GM21737 (cell line): ENCODE data around the gene ANKRD13B.

Source experiments
- ATAC-seq: cut with Tn5 transposase; IDR thresholded peaks from one replicate; pipeline ENCODE4 v1.9.1; 2021; ENCODE audit warnings: mild to moderate bottlenecking, moderate library complexity; ENCODE audit not compliant: unreplicated experiment

ANKRD13B gene

DNA sequence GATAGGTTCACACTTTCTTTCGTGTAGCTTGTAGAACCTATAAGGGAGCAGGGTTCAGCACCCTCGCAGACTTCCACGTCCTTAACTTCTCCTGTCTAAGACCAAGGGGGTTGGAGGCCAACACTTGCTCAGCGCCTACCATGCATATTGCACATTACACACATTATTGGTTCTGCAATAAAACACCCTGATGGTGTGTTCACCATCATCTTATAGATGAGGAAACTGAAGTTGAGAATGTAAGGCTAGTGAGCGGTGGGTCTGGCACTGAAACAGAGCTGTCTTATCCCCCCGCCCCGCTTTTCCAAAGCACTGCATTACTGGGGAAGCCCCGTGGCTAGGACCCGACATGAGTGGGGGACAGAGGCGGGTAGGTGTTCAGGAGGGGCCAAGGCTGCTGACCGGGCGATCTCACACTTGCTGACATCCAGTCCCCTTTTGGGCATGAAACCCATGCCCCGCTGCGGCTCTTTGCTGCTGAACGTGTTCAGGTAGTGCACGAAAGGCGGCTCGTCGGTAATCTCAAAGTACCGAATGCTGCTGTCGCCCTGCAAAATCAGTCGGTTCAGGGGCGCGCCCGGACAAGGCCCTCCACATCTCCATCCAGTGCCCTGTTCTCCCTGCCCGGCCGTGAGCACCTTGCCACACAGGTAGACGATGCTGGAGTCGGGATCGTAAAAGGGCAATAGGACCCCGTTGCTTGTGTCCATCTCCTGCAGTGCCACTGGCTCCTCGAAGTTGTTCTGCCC is 23.5 kb downstream of the ANKRD13B start:
- no peak for ATAC-seq

DNA sequence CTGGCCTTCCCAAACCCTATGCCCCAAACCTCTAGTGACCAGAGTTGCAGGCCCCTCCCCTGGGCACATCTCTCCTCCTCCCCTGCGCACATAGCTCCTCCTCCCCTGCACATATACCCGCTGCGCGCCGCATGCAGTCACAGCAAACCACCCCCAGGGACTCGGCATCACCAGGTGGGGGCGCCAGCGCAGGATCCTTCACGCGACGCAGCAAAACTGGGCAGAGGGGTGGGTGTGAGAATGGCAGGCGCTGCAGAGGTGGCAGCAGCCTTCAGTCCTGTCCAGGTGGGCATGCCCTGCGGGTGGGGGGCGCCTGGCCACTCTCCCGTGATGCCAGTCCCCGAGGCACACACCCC is 24.2 kb downstream of the ANKRD13B start:
- peak; percentile 45 for ATAC-seq

DNA sequence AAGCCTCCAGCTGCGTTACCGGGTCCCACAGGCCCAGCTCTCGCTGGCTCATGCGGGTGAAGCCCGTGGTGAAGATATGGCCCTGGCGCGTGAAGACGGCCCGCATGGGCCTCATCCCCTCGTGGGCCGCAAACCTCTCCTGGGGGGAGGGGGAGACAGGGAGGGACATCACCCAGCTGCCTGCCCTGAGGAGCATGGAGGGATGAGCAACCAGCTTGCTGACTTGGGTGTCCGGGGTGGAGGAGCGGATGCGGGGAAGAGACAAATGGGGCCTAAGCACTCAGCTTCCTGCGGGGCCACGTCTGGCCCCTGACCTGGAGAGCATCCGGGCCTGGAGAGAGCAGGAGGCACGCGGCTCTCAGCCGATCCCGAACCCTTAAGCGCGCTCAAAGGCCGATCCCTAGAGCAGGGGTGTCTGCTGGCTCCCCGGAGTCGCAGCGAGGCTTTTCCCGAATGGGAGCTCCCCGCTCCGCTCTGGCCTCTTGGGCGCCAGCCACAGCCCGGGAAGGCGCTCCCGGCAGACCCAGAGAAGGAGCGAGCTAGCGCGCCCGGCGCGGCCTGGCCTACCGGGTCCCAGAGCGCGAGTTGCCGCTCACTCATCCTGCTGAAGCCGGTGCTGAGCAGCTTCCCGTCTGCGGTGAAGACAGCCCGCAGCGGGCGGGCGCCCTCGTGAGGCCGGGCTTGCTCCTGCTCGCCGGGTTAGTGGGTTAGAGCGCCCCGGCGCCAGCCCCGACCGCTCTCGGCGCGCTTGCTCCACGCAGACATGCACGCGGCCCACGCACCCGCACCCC is 24.7 kb downstream of the ANKRD13B start:
- no peak for ATAC-seq

DNA sequence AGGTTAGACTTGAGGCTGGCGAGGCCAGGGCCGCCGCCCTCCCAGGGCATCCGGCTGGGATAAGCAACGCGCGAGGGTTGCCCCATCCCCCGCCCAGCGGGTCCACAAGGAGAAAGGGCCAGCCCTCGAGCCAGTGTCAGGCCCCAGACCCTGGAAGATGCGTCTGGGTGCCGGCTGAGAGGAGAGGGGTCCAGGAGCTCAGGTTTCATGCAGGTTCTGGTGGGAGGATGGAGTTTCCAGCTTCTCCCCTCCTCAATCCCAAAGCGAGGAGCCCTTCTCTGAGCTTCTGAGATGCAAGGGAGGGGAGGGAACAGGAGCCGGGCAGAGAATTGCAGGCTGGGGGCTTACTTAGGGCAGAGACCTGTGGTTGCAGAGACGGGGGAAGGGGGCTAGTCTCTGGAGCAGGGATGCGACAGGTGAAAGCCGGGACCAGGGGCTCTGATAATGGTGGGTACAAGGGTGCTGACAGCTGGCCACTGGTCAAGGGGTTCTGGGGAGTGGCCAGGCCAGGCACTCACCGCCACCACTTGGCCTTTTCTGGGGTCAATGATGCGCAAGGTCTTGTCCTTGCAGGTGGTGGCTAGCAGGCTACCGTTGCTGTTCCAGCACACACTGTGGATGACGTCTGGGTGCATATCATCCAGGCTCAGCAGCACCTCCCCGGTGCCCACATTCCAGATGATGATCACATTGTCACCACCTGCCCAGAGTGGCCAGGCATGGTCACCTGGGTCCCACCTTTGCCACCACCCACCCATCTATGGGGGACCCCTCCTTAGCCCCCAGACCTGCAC is 25.5 kb downstream of the ANKRD13B start:
- ATAC-seq: no peak

DNA sequence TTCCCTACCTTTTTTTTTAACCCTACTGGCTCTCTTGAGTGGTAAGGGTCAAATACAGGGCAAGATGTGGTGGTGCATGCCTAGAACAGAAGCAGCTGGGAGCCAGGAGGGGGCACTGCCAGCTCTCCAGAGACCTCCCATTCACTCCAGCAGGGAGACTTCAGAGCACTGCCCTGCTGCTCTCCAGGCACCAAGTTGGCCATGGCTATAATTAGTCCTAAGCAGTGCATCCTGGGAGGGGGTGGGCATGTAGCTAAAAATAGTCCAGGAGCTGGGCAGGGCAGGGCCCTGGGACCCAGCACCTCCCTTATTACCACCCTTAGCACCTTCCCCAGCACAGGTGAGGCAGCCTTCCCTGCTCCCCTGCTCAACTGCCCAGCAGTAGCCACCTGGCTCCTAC is 26.3 kb downstream of the ANKRD13B start:
- ATAC-seq: no peak

DNA sequence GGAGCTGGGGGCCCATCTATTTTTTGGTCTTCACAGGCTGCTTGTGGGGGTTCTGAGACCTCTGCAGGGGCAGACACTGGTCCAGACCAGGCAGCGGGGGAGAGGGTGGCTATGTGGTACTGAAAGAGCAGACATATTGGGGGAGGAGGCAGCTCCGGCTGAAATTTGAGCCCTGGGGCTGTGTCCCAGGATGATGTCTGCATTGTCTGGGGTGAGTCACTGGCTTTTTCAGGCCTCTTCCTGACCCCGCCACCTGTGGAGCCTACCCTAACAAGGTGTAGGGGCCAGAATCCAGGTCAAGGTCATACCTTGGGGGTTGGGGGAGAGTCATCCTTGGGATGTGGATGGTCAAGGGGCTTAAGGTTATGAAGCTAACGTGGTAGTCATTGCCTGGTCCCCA is 27.3 kb downstream of the ANKRD13B start:
- ATAC-seq: no peak

DNA sequence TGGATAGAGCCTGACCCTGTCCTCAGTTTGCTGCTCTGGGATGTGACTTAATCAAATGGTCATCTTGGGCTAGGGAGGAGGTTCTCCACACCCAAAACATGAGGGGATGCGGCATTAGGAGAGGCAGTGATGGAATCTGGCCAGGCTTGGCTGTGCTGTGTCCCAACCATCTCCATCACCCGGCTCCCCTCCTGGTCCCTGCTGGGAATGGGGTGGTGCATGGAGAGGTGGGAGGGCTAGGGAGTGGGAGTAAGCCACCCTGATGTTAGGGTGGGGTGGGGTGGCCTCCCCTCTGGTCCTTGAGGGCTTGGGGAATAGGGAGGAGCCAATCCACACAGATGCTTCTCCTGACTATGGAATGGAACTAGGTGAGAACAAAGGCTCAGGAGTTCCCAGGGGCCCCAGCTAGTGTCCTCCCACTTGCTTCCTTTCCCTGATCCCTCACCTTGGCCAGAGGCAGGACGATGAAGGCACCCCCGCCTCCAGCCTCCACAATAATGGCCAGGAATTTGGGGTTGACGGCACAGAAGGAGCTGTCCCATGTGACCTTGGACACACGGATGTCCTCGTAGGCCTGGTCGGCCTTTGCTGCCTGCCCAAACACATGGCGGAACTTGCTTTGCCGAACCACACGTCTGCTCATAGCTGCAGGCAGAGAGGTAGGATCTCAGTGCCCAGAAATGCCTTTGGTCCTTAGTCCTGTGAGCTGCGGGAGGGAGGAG is 28.0 kb downstream of the ANKRD13B start:
- ATAC-seq: no peak

DNA sequence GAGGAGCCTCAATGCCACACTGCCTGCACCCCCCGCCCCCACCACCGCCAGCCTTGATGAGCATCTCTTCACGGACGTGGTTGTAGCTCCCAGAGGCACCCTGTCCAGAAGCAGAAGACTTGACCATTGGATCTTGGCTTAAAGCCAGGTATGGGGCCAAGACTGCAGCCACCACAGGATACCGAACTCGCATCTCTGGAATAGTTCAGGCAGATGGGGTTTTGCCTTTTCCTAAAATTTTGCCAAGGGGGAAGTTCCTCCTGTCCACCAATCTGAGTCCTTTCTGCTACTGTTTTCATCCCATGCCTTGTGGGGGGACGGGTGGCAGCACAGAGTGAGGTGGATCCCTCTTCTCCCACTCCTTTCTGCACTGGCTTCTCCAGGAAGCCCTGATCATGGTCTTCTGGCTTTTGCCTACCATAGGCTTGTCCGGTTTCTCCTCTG is 28.8 kb downstream of the ANKRD13B start:
- ATAC-seq: no peak

DNA sequence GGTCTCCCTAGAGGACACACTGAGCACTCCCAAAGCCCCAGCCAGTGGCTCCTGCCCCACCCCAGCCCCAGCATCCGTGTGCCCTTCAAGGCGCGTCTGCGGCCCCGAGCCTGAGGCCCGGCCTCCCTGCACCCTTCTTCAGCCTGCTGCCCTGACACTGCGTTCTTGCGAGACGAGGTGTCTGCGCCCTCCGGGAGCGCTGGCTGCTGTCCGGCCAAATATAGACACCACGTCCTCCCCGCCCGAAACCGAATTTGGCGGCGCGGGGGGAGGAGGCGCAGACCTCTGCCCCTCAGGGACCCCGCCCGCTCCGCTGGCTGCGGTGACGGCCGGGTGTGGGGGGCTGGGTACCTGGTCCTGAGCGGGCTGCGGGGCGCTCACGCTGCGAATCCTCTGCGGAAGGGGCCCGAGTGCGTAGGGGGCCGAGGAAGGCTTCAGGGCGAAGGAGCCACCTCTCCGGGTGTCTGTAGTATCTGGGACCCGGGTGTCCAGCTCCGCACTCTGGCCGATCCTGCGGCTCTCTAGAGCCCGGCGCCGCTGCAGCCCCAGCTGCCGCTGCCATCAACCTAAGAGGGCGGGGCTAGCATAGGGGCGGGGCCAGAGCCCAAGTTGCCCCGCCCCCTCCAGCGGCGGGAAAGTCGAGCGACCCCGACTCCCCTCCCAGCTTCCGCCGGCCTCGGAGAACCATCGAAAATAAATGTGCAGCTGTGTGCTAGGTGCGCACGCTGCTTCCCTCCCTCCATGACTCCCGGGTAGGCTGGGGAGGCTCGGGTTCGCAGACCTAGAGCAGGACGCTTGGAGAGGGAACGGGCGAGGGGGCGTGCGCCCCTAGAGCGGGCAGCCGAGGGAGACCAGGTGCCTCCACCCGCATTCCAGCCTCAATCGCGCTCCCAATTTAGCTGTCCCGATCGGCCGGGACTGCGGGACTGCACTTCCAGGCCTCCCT is 29.7 kb downstream of the ANKRD13B start, which contains the start of gene CORO6:
Gene CORO6 (minus strand): TSS at position 576 of the 946 bp plus-strand sequence. CDS start 1,491 bp downstream, outside the sequence.
- peak; percentile 42 for ATAC-seq

DNA sequence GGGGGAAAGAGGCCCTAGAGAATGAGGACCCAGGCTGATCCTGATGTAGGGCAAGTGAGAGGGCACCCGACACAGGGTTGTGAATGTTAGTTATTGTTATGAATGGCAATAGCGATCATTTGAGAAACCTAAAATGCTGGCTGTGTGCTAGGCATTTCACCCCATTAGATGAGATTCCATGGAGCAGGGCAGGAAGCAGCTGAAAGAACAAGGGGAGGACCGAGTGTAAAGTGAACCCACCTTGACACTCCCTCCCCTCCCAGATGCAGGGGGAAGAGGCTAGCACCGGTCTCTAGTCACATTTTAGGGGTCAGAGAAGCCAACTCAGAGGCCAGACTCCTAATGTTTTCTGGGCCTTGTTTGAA is 30.3 kb downstream of the ANKRD13B start:
- ATAC-seq: no peak

DNA sequence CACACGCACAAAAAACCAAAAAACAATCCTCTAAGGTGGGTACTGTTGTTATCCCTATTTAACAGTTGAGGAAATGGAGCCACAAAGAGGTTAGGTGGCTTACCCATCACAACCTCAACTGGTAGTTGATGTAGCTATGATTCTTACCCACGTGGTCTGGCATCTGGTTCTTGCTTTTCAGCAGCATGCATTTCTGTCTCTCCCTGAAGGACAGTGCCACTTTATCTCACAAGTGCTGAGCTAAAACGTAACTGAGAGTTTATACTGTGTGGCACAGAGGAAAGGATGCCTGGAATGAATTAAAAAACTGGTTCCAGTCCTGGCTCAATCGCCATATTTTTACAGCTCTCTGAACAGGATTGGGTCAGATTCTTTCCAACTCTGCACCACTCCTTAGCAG is 31.7 kb downstream of the ANKRD13B start:
- no peak for ATAC-seq

DNA sequence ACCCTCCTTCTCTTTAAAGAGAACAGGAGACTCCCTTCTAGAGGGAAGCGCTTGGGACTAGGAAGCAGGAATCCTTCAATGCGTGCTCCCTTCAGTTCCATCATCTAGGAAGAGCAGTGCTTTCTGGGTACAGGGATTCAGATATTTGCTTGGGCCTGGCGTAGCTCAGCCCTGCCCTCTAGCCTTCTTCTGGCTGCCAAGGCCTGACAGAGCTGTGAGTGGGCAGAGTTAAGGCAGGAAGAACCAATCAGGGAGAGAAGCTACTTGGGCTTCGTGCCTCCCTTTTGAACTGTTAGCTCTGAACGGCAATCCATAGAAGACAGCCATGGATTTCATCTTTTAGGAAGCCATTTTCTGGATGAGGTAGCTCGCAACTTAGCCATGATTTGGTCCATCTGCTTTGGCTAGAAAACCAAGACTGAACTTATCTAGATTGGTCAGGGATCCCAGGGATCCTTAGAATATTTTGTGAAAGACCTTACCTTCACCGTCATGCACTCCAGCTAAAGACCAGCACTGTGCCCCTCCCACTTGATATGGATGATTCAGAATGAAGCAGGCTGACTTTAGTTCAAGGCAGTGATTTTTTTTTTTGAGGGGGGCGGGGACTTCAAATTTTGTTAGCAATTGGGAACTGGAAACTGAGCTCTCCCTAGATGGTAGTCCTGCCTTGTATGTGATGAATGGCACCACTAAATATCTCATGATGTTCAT is 32.3 kb downstream of the ANKRD13B start:
- no peak for ATAC-seq

DNA sequence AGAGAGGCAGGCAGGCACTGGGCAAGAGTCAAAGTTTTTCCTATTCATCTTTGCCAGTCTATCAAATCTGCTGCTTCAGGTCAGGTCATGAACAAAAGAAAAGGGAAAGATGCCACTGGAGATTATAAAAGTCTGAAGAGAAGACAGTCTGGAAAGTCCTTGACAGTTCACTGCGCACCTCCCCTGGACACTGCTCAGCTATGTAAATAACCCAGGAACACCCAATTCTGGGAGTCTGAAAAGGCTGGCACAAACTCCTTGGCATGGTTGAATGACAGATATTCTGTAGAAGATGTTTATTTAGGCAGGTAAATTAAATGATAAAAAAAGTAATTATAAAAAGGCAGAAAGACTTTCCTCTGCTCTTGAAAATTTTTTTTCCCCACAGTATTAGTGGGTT is 35.0 kb downstream of the ANKRD13B start:
- ATAC-seq: no peak

DNA sequence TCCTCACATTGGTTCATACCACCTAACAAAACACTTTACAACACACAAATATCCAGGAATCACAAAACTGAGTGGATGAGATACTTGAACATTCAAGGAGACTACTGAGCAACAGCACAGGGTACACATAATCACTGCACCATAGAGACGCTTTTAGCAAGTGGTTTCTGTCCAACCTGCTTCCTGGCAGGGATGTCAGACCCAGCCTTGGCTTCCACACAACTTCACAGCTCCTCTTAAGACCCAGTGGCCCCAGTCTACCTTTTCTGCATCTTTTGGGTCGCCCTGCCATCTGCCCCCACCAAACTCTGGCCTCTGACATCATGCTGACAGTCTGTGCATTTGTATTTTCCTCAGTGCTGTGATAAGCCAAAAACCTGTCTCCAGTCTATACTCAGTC is 35.7 kb downstream of the ANKRD13B start:
- no peak for ATAC-seq

DNA sequence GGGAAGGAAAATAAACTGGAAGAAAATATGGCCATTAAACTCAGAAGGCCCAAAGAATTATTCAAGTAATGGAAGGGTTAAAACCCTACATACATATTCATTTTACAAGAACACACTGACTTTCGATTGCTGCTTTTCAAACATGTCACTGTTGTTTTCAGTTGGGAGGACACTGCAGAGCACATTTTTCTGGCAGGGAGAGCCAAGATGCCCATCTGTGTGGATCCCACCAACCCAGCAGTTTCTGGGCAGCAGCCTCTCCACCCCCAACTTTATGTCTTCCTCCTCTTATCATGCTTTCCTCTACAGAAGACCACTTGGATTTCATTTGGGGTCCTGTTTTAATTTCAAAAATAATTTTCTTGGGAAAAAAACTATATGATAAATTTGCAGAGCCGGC is 36.9 kb downstream of the ANKRD13B start:
- no peak for ATAC-seq

DNA sequence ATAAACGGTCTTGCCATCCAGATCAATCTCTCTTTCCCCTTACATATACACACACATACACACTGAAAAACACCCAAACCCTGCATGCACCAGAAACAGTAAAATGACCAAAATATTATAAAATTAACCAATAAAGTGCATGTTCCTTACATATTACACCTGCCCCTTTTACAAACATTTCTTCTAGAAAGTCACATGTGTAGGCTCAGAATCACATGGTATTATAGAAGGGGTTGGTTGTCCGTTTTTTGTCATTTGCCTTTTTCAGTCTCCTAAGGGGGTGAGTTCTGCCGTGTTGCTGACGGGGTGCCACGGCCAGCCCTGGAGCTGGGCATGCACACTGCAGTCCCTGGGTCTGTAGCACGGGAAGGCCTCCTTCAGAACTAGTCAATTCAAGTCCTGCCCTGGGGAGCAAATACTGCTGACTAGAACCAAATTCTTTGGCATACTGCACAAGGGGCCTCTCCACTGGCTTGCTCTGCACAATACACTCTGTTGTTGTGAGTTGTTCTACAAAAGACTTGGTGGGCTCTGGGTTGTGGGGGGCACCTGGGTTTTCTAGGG is 37.8 kb downstream of the ANKRD13B start:
- ATAC-seq: no peak

DNA sequence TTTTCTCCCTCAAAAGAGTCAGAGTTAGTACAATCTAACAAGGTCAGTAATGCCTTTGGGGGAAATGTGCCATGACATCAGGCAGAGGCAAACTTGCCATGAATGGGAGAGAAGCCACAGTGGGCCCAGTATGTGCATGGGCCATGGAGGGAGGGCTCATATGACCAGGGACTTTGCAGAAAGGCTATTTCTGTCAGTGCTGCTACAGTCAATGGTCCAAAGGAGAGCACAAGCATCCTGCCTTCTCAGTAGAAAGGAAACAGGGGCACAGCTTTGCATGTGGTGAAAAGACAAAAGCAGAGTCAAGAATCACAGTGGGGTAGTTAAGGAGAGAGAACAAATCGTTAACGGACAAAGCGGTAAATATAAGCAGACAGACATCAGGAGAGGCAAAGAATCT is 41.0 kb downstream of the ANKRD13B start:
- no peak for ATAC-seq

DNA sequence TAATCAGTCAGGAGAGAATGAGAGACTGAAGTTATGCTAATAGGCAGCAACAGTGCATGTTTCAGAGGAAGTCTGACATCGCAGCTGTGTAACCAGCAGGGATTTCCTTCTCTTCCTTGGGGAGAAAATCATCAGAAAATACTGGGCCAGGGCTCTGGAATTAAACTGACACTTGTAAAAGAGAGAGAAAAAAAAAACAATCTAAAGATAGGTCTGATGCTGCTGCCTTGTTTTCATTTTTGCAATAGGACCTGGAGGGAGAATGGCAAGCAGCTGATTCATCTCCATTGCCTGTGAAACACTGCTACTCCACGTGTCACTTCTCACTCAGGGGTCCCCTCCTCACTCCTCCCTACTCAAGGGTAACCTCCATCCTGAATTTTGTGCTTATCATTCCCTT is 47.5 kb downstream of the ANKRD13B start:
- no peak for ATAC-seq
